Transverse colon (tissue), 4 donors: ENCODE measurements around the gene OSBP. TPM values are rescaled to one million over a fixed set of nuclear protein-coding genes. Genes with fewer than 3 reads are reported as not detected.

Source experiments
- DNase-seq: peaks from one replicate; pipeline ENCODE4 v3.0.0-alpha.2; 2019
- H3K27ac ChIP-seq, 4 donors: fragments of 200-600 bp; sonication (generic); 2 replicates each; pipeline ENCODE4 v1.5.1; 2016 to 2018; ENCODE audit warnings: inconsistent platforms in 4 of 4
- H3K27me3 ChIP-seq: fragments of 200-600 bp; sonication (generic); 2 replicates; pipeline ENCODE4 v1.5.1; 2017; ENCODE audit warnings: inconsistent platforms
- H3K36me3 ChIP-seq, 4 donors: fragments of 200-600 bp; sonication (generic); 2 replicates each; pipeline ENCODE4 v1.5.1; 2017 to 2019; ENCODE audit warnings: inconsistent platforms in 4 of 4
- H3K4me1 ChIP-seq, 4 donors: fragments of 200-600 bp; sonication (generic); 2 replicates each; pipeline ENCODE4 v1.5.1; 2017 to 2020; ENCODE audit warnings: inconsistent platforms in 4 of 4
- H3K4me3 ChIP-seq, 4 donors: fragments of 200-600 bp; sonication (generic); 1 replicate in 1 of 4; 2 replicates in 3 of 4; pipeline versions ENCODE4 v1.5.1 to v1.6.1; 2017 to 2019; ENCODE audit warnings: inconsistent platforms in 4 of 4
- H3K9me3 ChIP-seq, 2 donors: fragments of 200-600 bp; sonication (generic); 2 replicates each; pipeline ENCODE4 v1.5.1; 2017 to 2019; ENCODE audit warnings: inconsistent platforms in 2 of 2
- EP300 ChIP-seq: sonication (generic); formaldehyde crosslinking; IDR thresholded peaks from one replicate; pipeline ENCODE4 v1.6.1; 2017; ENCODE audit warnings: antibody characterized with exemption, low read depth
- POLR2A ChIP-seq: fragments of 450-650 bp; IDR thresholded peaks from one replicate; pipeline ENCODE4 v1.6.1; 2016; ENCODE audit warnings: antibody characterized with exemption, mild to moderate bottlenecking, moderate library complexity
- POLR2AphosphoS5 ChIP-seq, 3 donors: sonication (generic); formaldehyde crosslinking; IDR thresholded peaks; one replicate each; pipeline ENCODE4 v1.6.1; 2016; ENCODE audit warnings: antibody characterized with exemption in 3 of 3
- WGBS, 2 donors: methylation state at CpG; one replicate each; pipeline ENCODE4 v1.1.5; 2018; ENCODE audit warnings: low coverage in 1 of 2; 5-methylcytosine and 5-hydroxymethylcytosine counted together
- in situ Hi-C, 4 donors: fragments of 200-750 bp; cut with MboI; loops; one replicate each; pipeline versions ENCODE4 v1.15.0 to v1.15.1; 2017; ENCODE audit warnings: low sequenced_read_pairs in 3 of 4, low pct_ligation_motif_present in 1 of 4, low pct_unique_long_range_greater_than_20kb in 1 of 4
- intact Hi-C: fragments of 100-400 bp; cut with DNase I; formaldehyde crosslinking; loops from one replicate; pipeline ENCODE4 v1.15.1; 2023; ENCODE audit warnings: low total_unique reads
- total RNA-seq, 4 donors: library from RNA; depleted of rRNA; stranded (reverse); fragments of >200 nt; gene quantifications; one replicate each; pipeline ENCODE4 v1.1.0, GENCODE V29; 2016
- TF ChIP-seq, protein P1 (sequence below), 5 experiments: fragments of 200-600 bp in 3 of 5; fragments of 450-650 bp in 2 of 5; sonication (generic) in 3 of 5; IDR thresholded peaks; 1 replicate in 2 of 5; 2 replicates in 3 of 5; pipeline ENCODE4 v1.5.1; 2016 to 2017; ENCODE audit warnings: antibody characterized with exemption in 5 of 5, inconsistent platforms in 3 of 5, mild to moderate bottlenecking in 2 of 5, moderate library complexity in 1 of 5

Gene OSBP
- total RNA-seq, 4 donors from 2014 or later: 27.7 to 59.1 (median 47.2) TPM

DNA sequence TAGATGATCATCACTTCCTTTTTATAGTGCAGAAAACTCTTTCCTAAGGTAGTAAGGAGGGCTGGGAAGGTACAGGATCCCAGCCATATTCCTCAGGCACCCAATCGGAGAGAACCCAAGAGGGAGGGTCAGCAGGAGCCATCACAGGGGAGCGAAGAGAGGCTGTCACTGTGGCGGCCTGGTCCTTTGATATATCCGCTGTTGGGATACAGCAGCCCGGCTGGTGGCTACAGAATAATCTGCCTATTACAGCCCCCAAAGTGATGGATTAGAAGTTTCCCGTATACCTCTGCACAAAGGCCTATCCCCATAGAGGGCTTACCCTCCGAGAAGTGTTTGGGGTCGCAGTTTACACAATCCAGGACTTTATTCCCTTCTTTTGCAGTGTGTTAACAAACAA is 55.7 kb downstream of the OSBP start:
- TF ChIP-seq POLR2A (no peak), EP300 (no peak), POLR2AphosphoS5 (IDR thresholded peaks at IDR 0.05) (no peak)
- TF ChIP-seq, protein P1, sequence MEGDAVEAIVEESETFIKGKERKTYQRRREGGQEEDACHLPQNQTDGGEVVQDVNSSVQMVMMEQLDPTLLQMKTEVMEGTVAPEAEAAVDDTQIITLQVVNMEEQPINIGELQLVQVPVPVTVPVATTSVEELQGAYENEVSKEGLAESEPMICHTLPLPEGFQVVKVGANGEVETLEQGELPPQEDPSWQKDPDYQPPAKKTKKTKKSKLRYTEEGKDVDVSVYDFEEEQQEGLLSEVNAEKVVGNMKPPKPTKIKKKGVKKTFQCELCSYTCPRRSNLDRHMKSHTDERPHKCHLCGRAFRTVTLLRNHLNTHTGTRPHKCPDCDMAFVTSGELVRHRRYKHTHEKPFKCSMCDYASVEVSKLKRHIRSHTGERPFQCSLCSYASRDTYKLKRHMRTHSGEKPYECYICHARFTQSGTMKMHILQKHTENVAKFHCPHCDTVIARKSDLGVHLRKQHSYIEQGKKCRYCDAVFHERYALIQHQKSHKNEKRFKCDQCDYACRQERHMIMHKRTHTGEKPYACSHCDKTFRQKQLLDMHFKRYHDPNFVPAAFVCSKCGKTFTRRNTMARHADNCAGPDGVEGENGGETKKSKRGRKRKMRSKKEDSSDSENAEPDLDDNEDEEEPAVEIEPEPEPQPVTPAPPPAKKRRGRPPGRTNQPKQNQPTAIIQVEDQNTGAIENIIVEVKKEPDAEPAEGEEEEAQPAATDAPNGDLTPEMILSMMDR (IDR thresholded peaks at IDR 0.05): no peak
- 65 to 67% methylated on average over 4 to 8 of the region's 8 CpGs for WGBS, 2 donors
- in situ Hi-C loops (no loop called here), intact Hi-C loops (no loop called here)
- peak overlapping the region in 2 of 4 donors; percentile 63 to 80 for H3K4me3 ChIP-seq
- H3K36me3 ChIP-seq: no peaks in the 10 kb centered on the region
- H3K27me3 ChIP-seq: no peaks in the 10 kb centered on the region
- DNase-seq: no peak
- no peaks in the 10 kb centered on the region for H3K9me3 ChIP-seq
- H3K27ac ChIP-seq: peak overlapping the region in 3 of 4 donors; percentile 89 to 95 (median 93)
- peaks cover 3 to 20% (median 13%) of the 10 kb centered on the region in 4 donors for H3K4me1 ChIP-seq

DNA sequence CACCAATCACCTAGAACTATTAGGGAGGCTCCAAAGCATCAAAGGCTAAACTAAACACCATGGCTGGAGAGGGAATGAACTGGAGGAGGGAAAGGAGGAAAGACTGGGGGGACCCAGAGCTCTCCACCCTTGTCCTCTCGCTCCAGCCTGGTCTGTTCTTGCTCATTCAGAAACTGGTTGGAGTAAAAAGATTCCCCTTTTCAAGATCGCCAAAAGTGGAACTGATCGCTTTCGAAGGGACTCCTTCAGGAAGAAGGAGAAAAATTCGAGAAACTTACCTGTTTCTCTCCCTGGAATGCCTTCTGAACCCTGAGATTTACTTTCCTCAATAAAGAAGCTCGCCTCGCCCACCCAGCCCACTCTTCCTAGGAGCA is 57.3 kb downstream of the OSBP start:
- H3K4me1 ChIP-seq: peaks cover 3 to 20% (median 13%) of the 10 kb centered on the region in 4 donors
- H3K27ac ChIP-seq: no peak overlapping the region
- no peaks in the 10 kb centered on the region for H3K27me3 ChIP-seq
- 76 to 80% methylated on average over 5 to 7 of the region's 7 CpGs for WGBS, 2 donors
- H3K9me3 ChIP-seq: no peaks in the 10 kb centered on the region
- no peak for DNase-seq
- intact Hi-C loops (no loop called here), in situ Hi-C loops (no loop called here)
- H3K4me3 ChIP-seq: no peak overlapping the region
- H3K36me3 ChIP-seq: no peaks in the 10 kb centered on the region
- TF ChIP-seq, protein P1 (IDR thresholded peaks at IDR 0.05): no peak
- TF ChIP-seq EP300 (no peak), POLR2A (no peak), POLR2AphosphoS5 (IDR thresholded peaks at IDR 0.05) (no peak)

DNA sequence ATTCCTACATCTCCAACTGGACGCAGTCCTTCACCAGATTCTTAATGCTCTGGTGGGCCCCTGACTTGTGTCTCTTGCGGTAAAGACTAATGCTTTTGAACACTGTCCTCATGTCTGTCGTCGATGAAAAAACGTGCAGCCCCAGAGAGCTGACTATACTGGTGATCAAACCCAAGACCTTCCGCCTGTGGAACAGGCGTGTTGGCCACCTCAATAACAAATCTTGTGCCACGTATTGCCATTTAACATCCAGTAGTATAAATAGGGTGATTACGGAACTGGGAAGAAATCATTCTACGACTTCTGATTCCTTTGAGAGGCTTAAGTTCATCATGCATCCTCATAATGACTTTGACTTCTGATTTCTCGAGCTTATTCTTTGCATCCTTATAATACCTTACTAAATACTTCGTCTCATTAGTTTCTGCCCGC is 58.6 kb downstream of the OSBP start:
- TF ChIP-seq EP300: no peak
- no peak for TF ChIP-seq POLR2A
- TF ChIP-seq, protein P1 (IDR thresholded peaks at IDR 0.05): no peak
- TF ChIP-seq POLR2AphosphoS5 (IDR thresholded peaks at IDR 0.05): no peak
- intact Hi-C loops: no loop called here
- DNase-seq: no peak
- 31 to 50% methylated on average over 4 to 13 of the region's 13 CpGs for WGBS, 2 donors
- no peaks in the 10 kb centered on the region for H3K27me3 ChIP-seq
- H3K36me3 ChIP-seq: no peaks in the 10 kb centered on the region
- no peak overlapping the region for H3K4me3 ChIP-seq
- H3K27ac ChIP-seq: peak overlapping the region in 1 of 4 donors; percentile 21
- in situ Hi-C loops: no loop called here
- H3K4me1 ChIP-seq: peaks cover 3 to 19% (median 12%) of the 10 kb centered on the region in 4 donors
- no peaks in the 10 kb centered on the region for H3K9me3 ChIP-seq

DNA sequence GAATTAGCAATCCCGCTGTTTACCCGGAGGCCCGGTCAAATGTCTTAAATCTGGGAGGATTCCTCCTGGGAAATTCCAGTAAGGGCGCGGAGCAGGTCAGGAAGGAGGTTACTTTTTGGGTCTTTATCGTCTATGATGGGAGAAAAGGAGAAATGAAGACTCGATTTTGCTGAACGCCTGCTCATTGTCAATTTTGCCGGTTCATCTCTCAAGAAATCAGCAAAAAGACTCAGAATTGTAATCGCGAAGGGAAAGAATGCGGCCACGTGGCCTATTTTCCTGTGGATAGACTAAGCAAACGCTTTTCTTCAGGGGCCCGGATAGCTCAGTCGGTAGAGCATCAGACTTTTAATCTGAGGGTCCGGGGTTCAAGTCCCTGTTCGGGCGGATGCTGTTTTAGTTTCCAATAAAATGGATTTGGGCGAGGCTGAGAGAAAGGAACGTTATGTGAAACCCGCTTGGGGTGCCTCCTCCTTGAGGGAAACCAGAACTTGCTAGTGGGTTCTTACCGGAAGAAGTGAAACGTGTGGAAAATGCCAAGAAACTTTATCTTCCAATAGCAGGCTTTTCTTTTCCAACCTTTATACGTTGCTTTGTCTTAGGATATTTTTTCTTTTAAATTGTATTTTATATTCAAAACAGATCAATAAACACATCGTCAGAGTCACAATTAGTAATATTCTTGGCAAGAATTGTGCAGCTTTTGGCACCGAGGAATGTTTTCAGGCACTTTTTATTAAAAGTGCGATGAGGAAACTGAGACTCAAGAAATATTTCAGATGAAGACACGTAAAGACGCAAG is 59.3 kb downstream of the OSBP start:
- Histone ChIP-seq H3K27me3 (no peaks in the 10 kb centered on the region), H3K36me3 (no peaks in the 10 kb centered on the region), H3K27ac (peak overlapping the region in 3 of 4 donors; percentile 17 to 53 (median 48)), H3K4me3 (peak overlapping the region in 2 of 4 donors; percentile 4 to 37), H3K4me1 (peaks cover 3 to 16% (median 11%) of the 10 kb centered on the region in 4 donors), H3K9me3 (no peaks in the 10 kb centered on the region)
- 36 to 44% methylated on average over 20 to 30 of the region's 30 CpGs for WGBS, 2 donors
- in situ Hi-C loops (no loop called here), intact Hi-C loops (no loop called here)
- no peak for DNase-seq
- TF ChIP-seq POLR2AphosphoS5 (IDR thresholded peaks at IDR 0.05) (no peak), POLR2A (no peak), EP300 (no peak)
- TF ChIP-seq, protein P1 (IDR thresholded peaks at IDR 0.05): no peak
